Testis (tissue), 3 donors: ENCODE data around the gene EYS. TPM values are rescaled to one million over a fixed set of nuclear protein-coding genes. Genes with fewer than 3 reads are reported as not detected.

Experiments
- DNase-seq: peaks from one replicate; pipeline ENCODE4 v3.0.0-alpha.2; 2019
- H3K27ac ChIP-seq, 2 donors: fragments of 200-600 bp; sonication (generic); one replicate each; pipeline ENCODE4 v1.5.1; 2019
- H3K27me3 ChIP-seq: fragments of 200-600 bp; sonication (generic); one replicate; pipeline ENCODE4 v1.5.1; 2019
- H3K36me3 ChIP-seq: fragments of 200-600 bp; sonication (generic); one replicate; pipeline ENCODE4 v1.5.1; 2017; ENCODE audit warnings: low read depth; ENCODE audit errors: missing control alignments
- H3K4me1 ChIP-seq: fragments of 200-600 bp; sonication (generic); one replicate; pipeline ENCODE4 v1.5.1; 2019
- H3K4me3 ChIP-seq, 2 donors: fragments of 200-600 bp; sonication (generic); one replicate each; pipeline ENCODE4 v1.5.1; 2017 to 2019
- H3K9me3 ChIP-seq: fragments of 200-600 bp; sonication (generic); one replicate; pipeline ENCODE4 v1.5.1; 2017
- POLR2A ChIP-seq: fragments of 450-650 bp; IDR thresholded peaks from one replicate; pipeline ENCODE4 v1.6.1; 2017; ENCODE audit warnings: antibody characterized with exemption, mild to moderate bottlenecking, moderate library complexity
- WGBS, 2 donors: methylation state at CpG; one replicate each; pipeline ENCODE4 v1.1.5; 2018; 5-methylcytosine and 5-hydroxymethylcytosine counted together
- intact Hi-C: fragments of 100-400 bp; cut with DNase I; formaldehyde crosslinking; loops from one replicate; pipeline ENCODE4 v1.15.1; 2023; ENCODE audit warnings: low total_unique reads
- polyA plus RNA-seq: library from polyadenylated mRNA; stranded (reverse); fragments of 350-450 nt; fragmentation: Illumina TruSeq; extraction: RNeasy Lipid Tissue Mini Kit (QIAGEN cat#74804); gene quantifications from one replicate; pipeline ENCODE4 v1.2.3, GENCODE V29; 2014; ENCODE audit warnings: low read depth, low replicate concordance; ENCODE audit not compliant: insufficient read depth
- total RNA-seq, 2 donors: library from RNA; depleted of rRNA; stranded (reverse); fragments of >200 nt; gene quantifications; one replicate each; pipeline ENCODE4 v1.2.3, GENCODE V29; 2016
- TF ChIP-seq, protein P1 (sequence below), 3 experiments: fragments of 450-650 bp in 2 of 3; fragments of 200-600 bp in 1 of 3; sonication (generic) in 1 of 3; IDR thresholded peaks; one replicate each; pipeline ENCODE4 v1.5.1; 2016 to 2019; ENCODE audit warnings: antibody characterized with exemption in 3 of 3, mild to moderate bottlenecking in 2 of 3, moderate library complexity in 1 of 3

EYS gene
- total and polyA plus RNA-seq, 3 donors from 2014 or later = 1.3 to 2.8 (median 2.6) TPM

DNA sequence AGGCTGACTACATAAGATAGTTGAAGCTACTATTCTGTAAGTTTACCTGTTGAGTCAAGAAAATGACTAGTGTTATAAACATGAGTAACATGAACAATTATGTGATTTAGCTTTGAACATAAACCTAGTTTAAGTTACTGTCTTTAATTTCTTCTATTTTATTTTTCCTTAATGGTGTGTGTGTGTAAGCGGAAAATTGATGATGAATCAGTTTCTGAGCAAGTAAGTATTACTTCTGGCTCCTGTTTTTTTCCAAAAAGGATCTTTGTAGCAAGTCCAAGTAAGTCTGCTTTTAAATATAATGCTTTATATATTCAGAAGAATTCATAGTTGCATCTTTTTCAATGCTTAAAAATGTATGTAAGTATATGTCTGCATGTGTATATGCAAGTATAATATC lies 786.8 kb downstream of the EYS start:
- Histone ChIP-seq H3K27ac (no peak overlapping the region), H3K36me3 (no peaks in the 10 kb centered on the region), H3K4me3 (no peak overlapping the region), H3K9me3 (no peaks in the 10 kb centered on the region), H3K27me3 (no peaks in the 10 kb centered on the region), H3K4me1 (no peaks in the 10 kb centered on the region)
- 93 to 100% methylated on average over 1 of the region's 1 CpG for WGBS, 2 donors
- no peak for DNase-seq
- intact Hi-C loops = no loop called here
- TF ChIP-seq, protein P1, sequence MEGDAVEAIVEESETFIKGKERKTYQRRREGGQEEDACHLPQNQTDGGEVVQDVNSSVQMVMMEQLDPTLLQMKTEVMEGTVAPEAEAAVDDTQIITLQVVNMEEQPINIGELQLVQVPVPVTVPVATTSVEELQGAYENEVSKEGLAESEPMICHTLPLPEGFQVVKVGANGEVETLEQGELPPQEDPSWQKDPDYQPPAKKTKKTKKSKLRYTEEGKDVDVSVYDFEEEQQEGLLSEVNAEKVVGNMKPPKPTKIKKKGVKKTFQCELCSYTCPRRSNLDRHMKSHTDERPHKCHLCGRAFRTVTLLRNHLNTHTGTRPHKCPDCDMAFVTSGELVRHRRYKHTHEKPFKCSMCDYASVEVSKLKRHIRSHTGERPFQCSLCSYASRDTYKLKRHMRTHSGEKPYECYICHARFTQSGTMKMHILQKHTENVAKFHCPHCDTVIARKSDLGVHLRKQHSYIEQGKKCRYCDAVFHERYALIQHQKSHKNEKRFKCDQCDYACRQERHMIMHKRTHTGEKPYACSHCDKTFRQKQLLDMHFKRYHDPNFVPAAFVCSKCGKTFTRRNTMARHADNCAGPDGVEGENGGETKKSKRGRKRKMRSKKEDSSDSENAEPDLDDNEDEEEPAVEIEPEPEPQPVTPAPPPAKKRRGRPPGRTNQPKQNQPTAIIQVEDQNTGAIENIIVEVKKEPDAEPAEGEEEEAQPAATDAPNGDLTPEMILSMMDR (IDR thresholded peaks at IDR 0.05) = no peak
- no peak for TF ChIP-seq POLR2A

DNA sequence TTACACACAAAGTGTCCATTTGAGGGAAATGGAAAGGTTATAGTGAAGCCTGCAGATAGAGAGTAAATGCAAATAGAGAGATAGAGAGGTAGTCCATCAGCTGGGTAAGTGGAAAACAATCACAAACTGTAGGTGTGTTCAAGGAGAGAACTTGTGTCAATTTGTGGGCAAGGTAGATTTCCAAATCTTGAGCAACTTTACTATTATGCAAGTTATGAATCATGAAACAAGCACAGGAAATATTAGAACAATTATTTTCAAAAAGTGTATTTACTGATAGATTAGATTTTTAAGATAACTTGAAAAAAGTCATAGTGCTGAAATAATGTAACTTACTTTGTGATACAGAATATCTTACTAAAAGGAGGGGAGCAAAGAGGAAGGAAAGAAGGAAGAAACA lies 792.9 kb downstream of the EYS start:
- Histone ChIP-seq H3K4me3 (no peak overlapping the region), H3K4me1 (no peaks in the 10 kb centered on the region), H3K27me3 (no peaks in the 10 kb centered on the region), H3K27ac (no peak overlapping the region), H3K36me3 (no peaks in the 10 kb centered on the region), H3K9me3 (no peaks in the 10 kb centered on the region)
- intact Hi-C loops = no loop called here
- no peak for DNase-seq
- TF ChIP-seq POLR2A = no peak
- TF ChIP-seq, protein P1 (IDR thresholded peaks at IDR 0.05) = no peak

DNA sequence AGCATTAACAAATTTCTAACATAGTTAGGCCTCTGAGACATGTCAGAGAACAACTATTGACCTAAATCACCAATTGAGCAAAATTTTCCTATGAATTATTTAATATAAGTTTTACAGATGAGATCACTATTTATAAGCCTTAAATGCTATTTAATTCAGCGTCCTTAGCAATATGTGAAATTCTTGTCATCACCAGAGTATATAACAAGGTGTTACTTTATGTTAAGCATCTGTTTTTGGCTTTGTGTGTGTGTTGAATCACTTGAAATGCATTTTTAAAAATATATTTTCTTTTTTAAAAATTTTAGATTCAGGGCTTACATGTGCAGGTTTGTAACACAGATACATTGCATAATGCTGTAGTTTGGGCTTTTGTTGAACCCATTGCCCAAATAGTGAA lies 794.1 kb downstream of the EYS start:
- H3K36me3 ChIP-seq = no peaks in the 10 kb centered on the region
- no peak for TF ChIP-seq POLR2A
- TF ChIP-seq, protein P1 (IDR thresholded peaks at IDR 0.05) = no peak
- no peaks in the 10 kb centered on the region for H3K9me3 ChIP-seq
- no peaks in the 10 kb centered on the region for H3K4me1 ChIP-seq
- no peak overlapping the region for H3K4me3 ChIP-seq
- 83 to 94% methylated on average over 1 of the region's 1 CpG for WGBS, 2 donors
- H3K27me3 ChIP-seq = no peaks in the 10 kb centered on the region
- H3K27ac ChIP-seq = no peak overlapping the region
- intact Hi-C loops = no loop called here
- DNase-seq = no peak

DNA sequence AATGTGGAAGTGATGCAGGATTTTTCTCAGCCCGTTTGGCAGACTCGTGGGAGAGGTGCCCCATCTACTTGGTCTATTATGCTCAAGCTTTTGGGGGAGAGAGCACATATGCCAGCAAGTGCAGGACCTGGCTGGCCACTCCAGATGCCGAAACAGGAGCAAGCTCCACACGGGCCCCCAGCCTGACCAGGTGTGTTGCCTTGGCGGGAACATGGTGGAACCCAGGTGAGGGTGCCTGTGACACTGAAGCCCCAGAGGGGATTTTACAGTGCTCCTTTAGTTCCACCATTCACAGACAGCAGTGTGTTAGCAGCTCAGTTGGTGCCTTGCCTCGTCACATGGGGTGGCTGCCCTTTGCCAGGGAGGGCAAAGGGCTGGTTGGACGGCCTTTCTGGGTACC lies 798.9 kb downstream of the EYS start:
- Histone ChIP-seq H3K4me3 (no peak overlapping the region), H3K9me3 (no peaks in the 10 kb centered on the region), H3K27me3 (no peaks in the 10 kb centered on the region), H3K4me1 (no peaks in the 10 kb centered on the region), H3K36me3 (no peaks in the 10 kb centered on the region), H3K27ac (no peak overlapping the region)
- no peak for DNase-seq
- TF ChIP-seq POLR2A = no peak
- TF ChIP-seq, protein P1 (IDR thresholded peaks at IDR 0.05) = no peak
- 80 to 94% methylated on average over 6 to 7 of the region's 7 CpGs for WGBS, 2 donors
- intact Hi-C loops = no loop called here

DNA sequence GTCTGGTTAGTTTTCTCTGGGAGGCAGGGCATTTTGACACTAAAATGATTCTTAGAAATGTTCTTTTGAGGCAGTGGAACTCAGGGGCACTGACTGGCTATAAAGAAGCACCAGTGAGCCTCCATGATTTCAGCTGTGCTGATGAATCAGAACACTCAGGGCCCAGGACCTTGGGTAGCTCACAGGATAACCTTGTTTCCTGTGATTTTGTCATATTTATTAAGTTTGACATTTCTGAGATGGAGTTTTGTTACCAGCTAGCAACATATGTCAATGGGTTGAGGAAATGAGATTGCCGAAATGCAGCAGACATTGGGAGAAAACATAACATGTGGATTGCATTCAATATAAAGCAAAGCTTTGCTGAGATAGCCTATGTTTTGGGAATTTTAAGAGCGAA lies 802.4 kb downstream of the EYS start:
- H3K4me1 ChIP-seq = no peaks in the 10 kb centered on the region
- DNase-seq = no peak
- H3K27me3 ChIP-seq = no peaks in the 10 kb centered on the region
- no peak overlapping the region for H3K4me3 ChIP-seq
- 89 to 94% methylated on average over 2 of the region's 2 CpGs for WGBS, 2 donors
- no peaks in the 10 kb centered on the region for H3K9me3 ChIP-seq
- intact Hi-C loops = no loop called here
- TF ChIP-seq, protein P1 (IDR thresholded peaks at IDR 0.05) = no peak
- no peak for TF ChIP-seq POLR2A
- no peaks in the 10 kb centered on the region for H3K36me3 ChIP-seq
- H3K27ac ChIP-seq = no peak overlapping the region
